Keratinocyte (primary cell): ENCODE results near the gene ZYG11A. TPM values are rescaled to one million over a fixed set of nuclear protein-coding genes. Genes with fewer than 3 reads are reported as not detected.

ENCODE experiments used
- DNase-seq: peaks from one replicate; pipeline ENCODE4 v3.0.0-alpha.2; 2011; ENCODE audit warnings: low read depth, missing footprints, low spot score
- FAIRE-seq: peaks from 2 replicates; lab custom pipeline; 2011; peaks lifted over from hg19 to GRCh38; lab: Jason Lieb, UNC
- H2AFZ ChIP-seq: 2 replicates; pipeline ENCODE4 v1.6.0; 2012; ENCODE audit warnings: low read length, control low read depth, inconsistent platforms; ENCODE audit not compliant: control insufficient read depth
- H3K27ac ChIP-seq: 2 replicates; pipeline ENCODE4 v1.5.1; 2011; ENCODE audit warnings: low read length; ENCODE audit not compliant: control insufficient read depth, insufficient read depth
- H3K27me3 ChIP-seq: 3 replicates; pipeline ENCODE4 v1.6.0; 2011; ENCODE audit warnings: low read length; ENCODE audit not compliant: control insufficient read depth, insufficient read depth; ENCODE audit errors: extremely low read depth
- H3K36me3 ChIP-seq, 2 experiments: 2 replicates in 1 of 2; 3 replicates in 1 of 2; pipeline ENCODE4 v1.5.1; 2011; ENCODE audit warnings: low read length in 2 of 2, mild to moderate bottlenecking in 1 of 2; ENCODE audit not compliant: control insufficient read depth in 2 of 2, insufficient read depth in 2 of 2; ENCODE audit errors: extremely low read depth in 1 of 2
- H3K4me1 ChIP-seq: 3 replicates; pipeline ENCODE4 v1.5.1; 2011; ENCODE audit warnings: low read length; ENCODE audit not compliant: control insufficient read depth, insufficient read depth; ENCODE audit errors: extremely low read depth
- H3K4me2 ChIP-seq: 3 replicates; pipeline ENCODE4 v1.6.0; 2011; ENCODE audit warnings: low read depth, low read length; ENCODE audit not compliant: control insufficient read depth, insufficient read depth; ENCODE audit errors: extremely low read depth
- H3K4me3 ChIP-seq, 3 experiments: fragments of 200-600 bp in 1 of 3; sonication (generic) in 1 of 3; 2 replicates in 2 of 3; 3 replicates in 1 of 3; pipeline ENCODE4 v1.5.1; 2011 to 2016; ENCODE audit warnings: low read length in 3 of 3, mild to moderate bottlenecking in 3 of 3, control low read depth in 2 of 3, inconsistent platforms in 1 of 3, low read depth in 1 of 3, mixed read lengths in 1 of 3, mixed run types in 1 of 3, moderate library complexity in 1 of 3; ENCODE audit not compliant: control insufficient read depth in 2 of 3, insufficient read depth in 2 of 3; ENCODE audit errors: extremely low read depth in 1 of 3
- H3K79me2 ChIP-seq: 2 replicates; pipeline ENCODE4 v1.6.0; 2012; ENCODE audit warnings: low read length; ENCODE audit not compliant: control insufficient read depth, insufficient read depth
- H3K9ac ChIP-seq: 3 replicates; pipeline ENCODE4 v1.6.0; 2011; ENCODE audit warnings: low read length; ENCODE audit not compliant: control insufficient read depth, insufficient read depth; ENCODE audit errors: extremely low read depth
- H3K9me1 ChIP-seq: 3 replicates; pipeline ENCODE4 v1.6.0; 2011; ENCODE audit warnings: low read length; ENCODE audit not compliant: control insufficient read depth, insufficient read depth; ENCODE audit errors: extremely low read depth
- H3K9me3 ChIP-seq: 2 replicates; pipeline ENCODE4 v1.5.1; 2012; ENCODE audit warnings: low read depth, low read length; ENCODE audit not compliant: control insufficient read depth
- H4K20me1 ChIP-seq: 3 replicates; pipeline ENCODE4 v1.6.0; 2011; ENCODE audit warnings: low read length; ENCODE audit not compliant: control insufficient read depth, insufficient read depth; ENCODE audit errors: extremely low read depth
- EZH2 ChIP-seq: IDR thresholded peaks from one replicate; pipeline ENCODE4 v1.6.1; 2012; ENCODE audit warnings: inconsistent platforms, mild to moderate bottlenecking, low read length, moderate library complexity
- dilution Hi-C: fragments of 300-500 bp; cut with MboI; formaldehyde crosslinking; loops from one replicate; pipeline ENCODE4 v1.7.0; 2020; ENCODE audit warnings: low sequenced_read_pairs; ENCODE audit not compliant: extremely low pct_ligation_motif_present
- polyA plus RNA-seq, 5 experiments: library from polyadenylated mRNA; depleted of rRNA in 3 of 5; stranded (reverse) in 3 of 5; stranded (forward) in 1 of 5; unstranded in 1 of 5; fragments of >200 nt; gene quantifications; 1 replicate in 1 of 5; 2 replicates in 3 of 5; 3 replicates in 1 of 5; pipeline versions ENCODE4 v1.2.1 to v1.2.3, GENCODE V29; 2011 to 2012; ENCODE audit warnings: missing spikeins in 2 of 5, low read depth in 1 of 5, low replicate concordance in 1 of 5
- TF ChIP-seq, protein P1 (sequence below), 3 experiments: IDR thresholded peaks in 1 of 3; conservative IDR thresholded peaks in 1 of 3; optimal IDR thresholded peaks in 1 of 3; 2 replicates in 2 of 3; 3 replicates in 1 of 3; pipeline versions ENCODE3 to v1.5.1; 2011; ENCODE audit warnings: low read length in 3 of 3, mild to moderate bottlenecking in 3 of 3, moderate library complexity in 2 of 3, control low read depth in 1 of 3, inconsistent platforms in 1 of 3; ENCODE audit not compliant: insufficient read depth in 2 of 3; ENCODE audit errors: extremely low read depth in 1 of 3

The ZYG11A gene
- polyA plus RNA-seq, 1 donor (not counting 4 experiments of a cell fraction or from before 2014, with no cell fraction given), result 0.64 TPM

DNA sequence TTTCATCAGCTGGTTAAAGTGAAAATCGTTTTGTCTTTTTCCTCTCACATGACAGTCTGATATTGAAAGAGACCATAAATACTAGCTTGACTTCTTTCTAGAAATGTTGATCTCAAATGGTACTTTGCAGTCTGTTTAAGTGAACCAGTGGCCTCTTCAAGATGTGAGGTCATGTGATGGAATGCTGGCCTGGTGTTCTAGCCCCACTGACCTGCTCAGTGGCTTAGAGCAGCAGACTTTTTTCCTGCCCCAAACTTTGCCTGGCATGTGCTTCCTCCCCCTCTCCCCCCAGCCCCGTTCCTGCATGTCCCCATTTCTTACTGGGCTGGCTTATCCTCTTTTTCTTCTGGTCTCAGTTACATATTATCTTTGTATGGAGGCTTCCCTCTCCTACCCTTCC is 34.3 kb downstream of the ZYG11A start:
- no peaks in the 10 kb centered on the region for H3K36me3 ChIP-seq
- H3K79me2 ChIP-seq, result no peaks in the 10 kb centered on the region
- H3K9me1 ChIP-seq, result no peaks in the 10 kb centered on the region
- no peak for TF ChIP-seq EZH2
- TF ChIP-seq, protein P1, sequence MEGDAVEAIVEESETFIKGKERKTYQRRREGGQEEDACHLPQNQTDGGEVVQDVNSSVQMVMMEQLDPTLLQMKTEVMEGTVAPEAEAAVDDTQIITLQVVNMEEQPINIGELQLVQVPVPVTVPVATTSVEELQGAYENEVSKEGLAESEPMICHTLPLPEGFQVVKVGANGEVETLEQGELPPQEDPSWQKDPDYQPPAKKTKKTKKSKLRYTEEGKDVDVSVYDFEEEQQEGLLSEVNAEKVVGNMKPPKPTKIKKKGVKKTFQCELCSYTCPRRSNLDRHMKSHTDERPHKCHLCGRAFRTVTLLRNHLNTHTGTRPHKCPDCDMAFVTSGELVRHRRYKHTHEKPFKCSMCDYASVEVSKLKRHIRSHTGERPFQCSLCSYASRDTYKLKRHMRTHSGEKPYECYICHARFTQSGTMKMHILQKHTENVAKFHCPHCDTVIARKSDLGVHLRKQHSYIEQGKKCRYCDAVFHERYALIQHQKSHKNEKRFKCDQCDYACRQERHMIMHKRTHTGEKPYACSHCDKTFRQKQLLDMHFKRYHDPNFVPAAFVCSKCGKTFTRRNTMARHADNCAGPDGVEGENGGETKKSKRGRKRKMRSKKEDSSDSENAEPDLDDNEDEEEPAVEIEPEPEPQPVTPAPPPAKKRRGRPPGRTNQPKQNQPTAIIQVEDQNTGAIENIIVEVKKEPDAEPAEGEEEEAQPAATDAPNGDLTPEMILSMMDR (optimal IDR thresholded peaks at IDR 0.05 in 1 of 3, IDR thresholded peaks at IDR 0.05 in 1 of 3, conservative IDR thresholded peaks at IDR 0.05 in 1 of 3; ENCODE audit: extremely low read depth in 1 of 3, insufficient read depth in 2 of 3, low read length in 3 of 3), result no peak
- dilution Hi-C loops, result no loop called here
- DNase-seq (no peak), FAIRE-seq (no peak)
- H4K20me1 ChIP-seq, result no peaks in the 10 kb centered on the region
- no peak overlapping the region for H3K4me3 ChIP-seq
- no peak overlapping the region for H2AFZ ChIP-seq
- no peaks in the 10 kb centered on the region for H3K4me1 ChIP-seq
- H3K27ac ChIP-seq, result no peak overlapping the region
- H3K9me3 ChIP-seq, result no peaks in the 10 kb centered on the region
- H3K27me3 ChIP-seq, result no peaks in the 10 kb centered on the region
- H3K9ac ChIP-seq, result no peak overlapping the region
- no peak overlapping the region for H3K4me2 ChIP-seq

DNA sequence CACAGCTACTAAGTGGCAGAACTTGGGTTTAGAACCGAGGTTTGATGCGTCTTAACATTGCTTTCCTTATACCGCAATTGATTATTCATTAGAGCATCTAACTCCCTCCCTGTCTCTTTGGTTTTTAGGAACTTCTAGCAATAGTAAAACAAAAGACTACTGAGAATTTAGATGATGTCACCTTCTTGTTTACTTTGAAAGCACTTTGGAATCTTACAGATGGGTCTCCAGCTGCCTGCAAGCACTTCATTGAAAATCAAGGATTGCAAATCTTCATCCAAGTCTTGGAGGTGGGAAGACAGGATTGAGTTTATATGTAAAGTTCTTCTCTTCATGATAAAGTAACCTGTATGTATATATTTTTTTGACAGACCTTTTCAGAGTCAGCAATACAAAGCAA is 35.0 kb downstream of the ZYG11A start:
- Histone ChIP-seq H3K79me2 (no peaks in the 10 kb centered on the region), H3K4me1 (no peaks in the 10 kb centered on the region), H3K36me3 (no peaks in the 10 kb centered on the region), H2AFZ (no peak overlapping the region), H3K9me3 (no peaks in the 10 kb centered on the region), H3K4me2 (no peak overlapping the region), H3K27me3 (no peaks in the 10 kb centered on the region), H3K4me3 (no peak overlapping the region), H3K27ac (no peak overlapping the region), H3K9ac (no peak overlapping the region), H3K9me1 (no peaks in the 10 kb centered on the region), H4K20me1 (no peaks in the 10 kb centered on the region)
- TF ChIP-seq EZH2, result no peak
- TF ChIP-seq, protein P1 (optimal IDR thresholded peaks at IDR 0.05 in 1 of 3, IDR thresholded peaks at IDR 0.05 in 1 of 3, conservative IDR thresholded peaks at IDR 0.05 in 1 of 3; ENCODE audit: extremely low read depth in 1 of 3, insufficient read depth in 2 of 3, low read length in 3 of 3), result no peak
- dilution Hi-C loops, result no loop called here
- no peak for FAIRE-seq
- no peak for DNase-seq
